IPS-15b (cell line): Measurements from ENCODE around the gene ABHD17A.

Experiments
- H3K27me3 ChIP-seq: one replicate; pipeline ENCODE4 v1.6.1; 2013; ENCODE audit warnings: low read length; ENCODE audit not compliant: control insufficient read depth, insufficient read depth
- H3K36me3 ChIP-seq: one replicate; pipeline ENCODE4 v1.6.1; 2013; ENCODE audit warnings: low read length; ENCODE audit not compliant: control insufficient read depth, insufficient read depth
- H3K4me1 ChIP-seq: one replicate; pipeline ENCODE4 v1.6.1; 2013; ENCODE audit warnings: mild to moderate bottlenecking, low read length; ENCODE audit not compliant: control insufficient read depth, insufficient read depth
- H3K4me3 ChIP-seq: one replicate; pipeline ENCODE4 v1.5.1; 2013; ENCODE audit warnings: low read depth, low read length
- H3K9ac ChIP-seq: one replicate; pipeline ENCODE4 v1.6.1; 2013; ENCODE audit warnings: low read depth, mild to moderate bottlenecking, low read length
- H3K9me3 ChIP-seq: one replicate; pipeline ENCODE4 v1.6.1; 2013; ENCODE audit warnings: mild to moderate bottlenecking, low read length; ENCODE audit not compliant: control insufficient read depth, insufficient read depth

Gene ABHD17A

DNA sequence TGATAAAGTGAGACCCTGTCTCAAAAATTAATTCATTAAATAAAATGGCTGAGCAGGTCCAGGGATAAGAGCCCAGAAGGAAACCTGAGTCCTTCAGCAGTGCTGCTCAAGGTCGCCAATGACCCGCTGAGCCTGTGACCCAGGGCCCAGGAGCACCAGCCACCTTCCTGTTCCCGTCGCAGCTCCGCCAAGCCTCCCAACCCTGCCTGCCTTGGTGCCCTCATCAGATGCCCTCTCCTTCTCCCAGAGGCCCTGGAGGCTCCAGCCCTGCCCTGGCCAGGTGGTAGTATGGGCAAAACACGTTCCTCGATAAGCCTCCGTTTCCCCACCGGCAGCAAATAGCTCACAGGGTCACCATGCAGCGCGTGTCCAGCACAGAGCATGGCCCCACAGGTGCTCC lies 39.7 kb downstream of the ABHD17A start:
- no peaks in the 10 kb centered on the region for H3K36me3 ChIP-seq
- H3K9ac ChIP-seq = no peak overlapping the region
- no peaks in the 10 kb centered on the region for H3K27me3 ChIP-seq
- H3K9me3 ChIP-seq = no peaks in the 10 kb centered on the region
- no peaks in the 10 kb centered on the region for H3K4me1 ChIP-seq
- no peak overlapping the region for H3K4me3 ChIP-seq

DNA sequence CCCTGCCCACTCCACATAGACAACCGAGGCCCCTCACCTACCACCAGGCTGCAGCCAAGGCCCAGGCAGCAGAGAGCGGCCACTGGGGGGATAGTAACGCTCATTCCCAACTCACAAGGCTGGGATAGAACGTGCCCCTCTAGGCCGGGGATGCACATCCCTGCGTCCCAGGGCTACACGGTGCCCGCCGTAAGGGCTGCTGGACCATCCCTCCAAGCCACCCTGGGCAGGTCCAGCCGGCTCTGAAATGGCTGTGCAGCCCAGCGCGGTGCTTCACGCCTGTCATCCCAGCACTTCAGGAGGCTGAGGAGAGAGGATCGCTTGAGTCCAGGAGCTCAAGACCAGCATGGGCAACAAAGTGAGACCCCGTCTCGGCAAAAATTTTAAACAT lies 40.2 kb downstream of the ABHD17A start:
- no peak overlapping the region for H3K9ac ChIP-seq
- H3K36me3 ChIP-seq = no peaks in the 10 kb centered on the region

DNA sequence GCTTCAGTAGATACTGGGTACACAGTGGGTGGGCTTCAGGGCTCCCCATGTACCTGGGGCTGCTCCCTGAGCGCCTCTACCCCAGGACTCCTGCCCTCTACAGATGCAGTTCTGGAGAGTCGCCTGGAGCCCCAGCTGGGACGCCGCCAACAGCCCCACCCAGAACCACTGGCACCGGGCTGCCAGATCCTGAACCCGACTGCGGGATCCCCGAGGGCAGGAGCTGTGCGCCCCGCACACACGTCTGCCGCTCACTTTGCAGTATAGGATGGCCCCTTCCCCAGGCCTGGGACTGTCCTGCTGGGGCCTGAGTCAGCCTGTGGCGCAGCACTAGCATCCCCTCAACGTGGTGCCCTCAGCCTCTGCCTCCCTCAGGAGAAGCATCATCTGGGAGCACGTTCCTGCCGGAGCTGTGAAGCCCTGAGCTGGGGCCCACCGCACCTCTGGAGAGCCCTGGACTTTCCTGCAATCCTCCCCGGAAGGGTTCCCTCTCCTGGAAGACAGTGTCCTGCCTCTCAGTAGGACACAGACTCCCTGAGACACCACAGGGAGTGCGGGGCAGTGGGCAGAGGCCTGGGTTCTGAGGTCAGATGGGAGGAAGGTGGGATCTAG lies 40.7 kb downstream of the ABHD17A start:
- Histone ChIP-seq H3K4me3 (no peak overlapping the region), H3K4me1 (no peaks in the 10 kb centered on the region), H3K27me3 (no peaks in the 10 kb centered on the region), H3K36me3 (peaks cover 3% of the 10 kb centered on the region), H3K9me3 (no peaks in the 10 kb centered on the region), H3K9ac (no peak overlapping the region)

More for the DNA sequence above, 40.2 kb downstream of the ABHD17A start:
- H3K9me3 ChIP-seq = no peaks in the 10 kb centered on the region
- H3K4me1 ChIP-seq = no peaks in the 10 kb centered on the region
- no peak overlapping the region for H3K4me3 ChIP-seq
- H3K27me3 ChIP-seq = no peaks in the 10 kb centered on the region

DNA sequence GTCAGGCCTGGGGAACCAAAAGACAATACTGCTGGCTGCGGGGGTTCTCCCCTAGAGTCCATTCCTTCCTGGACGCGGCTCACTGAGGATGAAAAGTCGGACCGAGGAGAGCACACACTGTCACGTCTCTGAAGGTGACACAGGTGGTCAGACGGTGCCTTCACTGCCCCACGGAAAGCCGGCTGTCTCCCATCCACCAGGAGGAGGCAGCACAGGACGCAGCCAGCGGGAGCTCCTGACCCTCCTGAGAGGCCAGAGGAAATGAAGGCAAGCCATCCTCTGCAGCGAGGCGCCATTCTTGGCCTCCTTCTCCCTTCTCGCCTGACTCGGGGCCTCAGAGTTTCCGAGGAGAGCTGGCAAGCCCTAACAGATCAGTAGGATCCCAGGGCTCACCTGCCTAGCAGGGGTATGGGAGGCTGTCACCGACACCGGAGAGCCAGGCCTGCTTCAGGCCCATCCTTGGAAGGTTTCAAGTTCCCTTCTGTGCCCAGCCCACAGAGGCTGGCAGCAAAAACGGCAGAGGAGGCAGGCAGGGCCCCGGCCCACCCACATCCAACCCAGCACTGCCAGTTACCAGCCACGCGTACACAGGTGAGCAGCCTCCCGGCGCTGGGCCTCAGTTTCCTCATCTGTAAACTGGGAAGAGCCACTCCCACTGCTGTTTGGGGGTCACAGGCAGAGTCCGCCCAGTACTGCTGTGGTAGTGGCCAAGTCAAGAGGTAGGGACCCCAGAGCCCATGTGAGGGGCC lies 41.5 kb downstream of the ABHD17A start:
- Histone ChIP-seq H3K4me1 (no peaks in the 10 kb centered on the region), H3K36me3 (peaks cover 4% of the 10 kb centered on the region), H3K27me3 (no peaks in the 10 kb centered on the region)

DNA sequence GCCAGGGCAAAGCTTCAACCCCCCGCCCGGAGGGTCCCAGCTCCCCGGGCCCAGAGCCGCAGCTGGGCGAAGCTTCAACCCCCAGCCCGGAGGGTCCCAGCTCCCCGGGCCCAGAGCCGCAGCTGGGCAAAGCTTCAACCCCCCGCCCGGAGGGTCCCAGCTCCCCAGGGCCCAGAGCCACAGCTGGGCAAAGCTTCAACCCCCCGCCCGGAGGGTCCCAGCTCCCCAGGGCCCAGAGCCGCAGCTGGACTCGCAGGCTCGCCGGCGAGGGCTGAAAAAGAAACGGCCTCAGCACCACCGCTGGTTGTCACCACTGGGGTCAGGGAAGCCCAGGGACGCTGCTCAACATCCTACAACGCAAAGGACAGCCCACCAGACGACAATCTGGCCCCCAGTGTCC lies 42.2 kb downstream of the ABHD17A start:
- Histone ChIP-seq H3K9me3 (no peaks in the 10 kb centered on the region), H3K36me3 (peaks cover 6% of the 10 kb centered on the region), H3K9ac (no peak overlapping the region), H3K4me1 (no peaks in the 10 kb centered on the region), H3K4me3 (no peak overlapping the region), H3K27me3 (no peaks in the 10 kb centered on the region)

More for the DNA sequence above, 41.5 kb downstream of the ABHD17A start:
- no peak overlapping the region for H3K4me3 ChIP-seq
- no peak overlapping the region for H3K9ac ChIP-seq
- no peaks in the 10 kb centered on the region for H3K9me3 ChIP-seq

DNA sequence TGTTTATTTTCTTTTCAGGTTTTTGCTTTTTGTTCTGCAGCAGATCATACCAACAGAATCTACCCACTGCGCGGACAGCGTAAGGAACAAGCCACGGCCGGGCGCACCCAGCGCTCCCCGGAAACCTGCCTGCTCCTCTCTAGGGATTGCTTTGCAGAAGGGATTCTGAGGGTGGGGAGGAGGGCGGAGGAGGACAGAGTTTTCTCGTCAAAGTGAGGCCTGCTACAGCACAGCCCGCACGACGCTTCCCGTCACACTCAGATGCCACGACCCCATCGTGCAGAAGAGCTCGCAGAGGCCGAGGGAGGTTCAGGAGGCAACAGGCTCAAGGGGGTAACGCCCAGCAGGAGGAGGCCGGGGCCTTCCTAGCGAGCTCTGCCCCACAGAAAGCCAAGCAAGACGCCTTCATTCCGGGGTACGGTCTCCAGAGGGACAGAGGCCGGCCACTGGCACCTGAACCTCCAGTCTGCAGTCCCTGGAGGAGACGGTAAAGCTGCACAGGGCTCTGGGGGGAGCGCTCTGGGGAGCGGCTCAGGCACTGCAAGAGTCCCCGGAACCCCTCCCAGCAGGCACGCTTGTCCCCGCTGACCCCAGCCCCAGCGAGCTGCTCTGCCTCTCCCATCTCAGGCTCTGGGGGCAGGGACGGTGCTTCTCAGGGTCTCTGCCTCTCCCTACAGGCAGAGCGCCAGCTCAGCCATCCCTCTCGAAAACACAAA lies 43.9 kb downstream of the ABHD17A start:
- Histone ChIP-seq H3K27me3 (no peaks in the 10 kb centered on the region), H3K36me3 (peaks cover 6% of the 10 kb centered on the region), H3K9ac (no peak overlapping the region), H3K4me1 (no peaks in the 10 kb centered on the region), H3K4me3 (no peak overlapping the region), H3K9me3 (no peaks in the 10 kb centered on the region)

DNA sequence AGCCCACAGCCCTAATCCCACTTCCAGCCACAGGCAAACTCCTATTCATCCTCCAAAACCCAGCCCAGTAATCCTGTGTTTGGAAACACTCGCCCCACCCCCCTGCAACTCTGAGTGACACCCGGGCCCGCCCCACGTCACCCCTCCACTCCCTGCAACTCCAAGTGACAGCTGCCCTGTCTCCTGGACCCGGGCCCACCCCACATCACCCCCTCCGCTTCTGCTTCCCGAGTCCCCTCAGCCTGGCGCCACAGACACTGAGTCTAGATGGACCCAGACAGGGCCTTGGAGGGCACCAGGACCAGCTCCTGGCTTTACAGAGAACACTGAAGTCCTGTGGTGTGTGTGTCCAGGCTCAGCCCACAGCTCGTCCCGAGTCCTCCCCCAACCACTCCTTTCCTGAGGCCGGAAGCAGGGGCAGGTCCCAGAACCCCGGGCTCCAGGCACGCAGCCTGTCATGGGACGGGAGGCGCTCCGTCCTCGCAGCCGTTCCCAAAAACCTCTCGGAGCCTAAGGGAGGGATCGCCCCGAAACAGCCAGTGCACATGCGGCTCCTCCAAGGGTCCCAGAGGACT lies 44.7 kb downstream of the ABHD17A start:
- H3K27me3 ChIP-seq = no peaks in the 10 kb centered on the region
- H3K9ac ChIP-seq = no peak overlapping the region
- H3K4me1 ChIP-seq = no peaks in the 10 kb centered on the region
- H3K9me3 ChIP-seq = no peaks in the 10 kb centered on the region
- no peak overlapping the region for H3K4me3 ChIP-seq
- peaks cover 6% of the 10 kb centered on the region for H3K36me3 ChIP-seq

DNA sequence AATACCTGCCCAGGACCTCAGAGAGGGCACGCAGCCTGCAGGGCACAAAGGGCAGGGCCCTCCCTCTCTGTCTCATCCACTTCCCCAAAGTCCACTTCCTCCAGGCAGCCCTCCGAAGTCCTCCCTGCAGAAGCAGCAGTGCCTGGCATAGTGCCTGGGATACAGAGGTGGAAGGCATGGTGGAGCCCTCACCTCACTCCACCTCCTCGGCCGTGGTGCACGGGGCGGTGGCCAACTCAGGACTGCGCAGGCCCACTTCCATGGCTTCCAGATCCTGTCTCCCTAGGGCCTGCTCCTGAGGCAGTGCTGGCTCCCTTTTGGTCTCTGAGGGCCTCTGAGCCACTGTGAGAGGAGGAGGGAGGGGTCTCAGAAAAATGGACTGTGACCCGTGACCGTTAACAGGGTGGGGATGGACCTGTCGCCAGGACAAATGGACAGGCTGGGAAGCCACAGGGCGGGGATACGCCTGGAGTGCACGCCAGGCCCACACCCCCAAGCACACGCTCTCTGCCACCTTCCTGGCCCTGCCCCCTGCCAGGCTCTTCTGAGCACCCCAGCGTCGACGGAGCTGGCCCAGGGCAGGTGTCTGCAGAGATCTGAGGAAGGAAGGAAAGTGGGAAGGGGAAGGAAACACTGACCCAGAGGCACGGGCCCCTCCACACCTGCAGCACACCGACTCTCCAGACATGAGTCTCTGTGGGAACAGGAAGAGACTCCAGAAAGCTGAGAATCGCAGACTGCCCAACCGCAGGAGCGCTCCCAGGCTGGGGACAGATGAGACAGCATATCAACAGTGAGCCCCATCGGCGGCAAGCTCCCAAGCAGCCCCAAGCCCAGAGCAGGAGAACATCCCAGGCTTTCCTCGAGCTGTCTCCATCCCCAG lies 45.4 kb downstream of the ABHD17A start:
- H3K9ac ChIP-seq = no peak overlapping the region
- no peaks in the 10 kb centered on the region for H3K9me3 ChIP-seq
- no peaks in the 10 kb centered on the region for H3K4me1 ChIP-seq
- no peak overlapping the region for H3K4me3 ChIP-seq
- H3K27me3 ChIP-seq = no peaks in the 10 kb centered on the region
- H3K36me3 ChIP-seq = peaks cover 6% of the 10 kb centered on the region

DNA sequence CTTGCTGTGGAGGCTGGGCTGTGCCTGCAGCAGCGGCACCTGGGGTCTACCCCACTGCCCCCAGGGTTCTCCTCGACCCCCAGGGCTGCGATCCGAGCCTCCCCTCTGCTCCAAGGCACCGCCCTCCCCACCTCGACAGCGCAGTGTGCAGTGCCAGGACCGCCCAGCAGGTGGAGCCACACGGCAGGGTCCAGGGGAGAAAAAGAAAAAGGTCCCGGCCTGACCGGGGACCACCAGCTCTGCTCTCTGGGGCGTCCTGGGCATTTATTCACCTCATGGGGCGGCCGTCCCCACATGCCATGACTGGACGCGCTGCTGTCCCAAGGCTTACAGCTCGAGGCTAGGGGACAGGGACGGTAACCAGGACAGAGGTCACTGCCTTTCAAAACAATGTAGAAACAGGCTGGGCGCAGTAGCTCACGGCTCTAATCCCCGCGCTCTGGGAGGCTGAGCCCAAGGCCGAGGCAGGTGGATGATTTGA lies 47.6 kb downstream of the ABHD17A start:
- H3K9me3 ChIP-seq = no peaks in the 10 kb centered on the region
- H3K27me3 ChIP-seq = no peaks in the 10 kb centered on the region
- peaks cover 9% of the 10 kb centered on the region for H3K36me3 ChIP-seq
- H3K4me3 ChIP-seq = no peak overlapping the region
- no peaks in the 10 kb centered on the region for H3K4me1 ChIP-seq
- H3K9ac ChIP-seq = no peak overlapping the region

DNA sequence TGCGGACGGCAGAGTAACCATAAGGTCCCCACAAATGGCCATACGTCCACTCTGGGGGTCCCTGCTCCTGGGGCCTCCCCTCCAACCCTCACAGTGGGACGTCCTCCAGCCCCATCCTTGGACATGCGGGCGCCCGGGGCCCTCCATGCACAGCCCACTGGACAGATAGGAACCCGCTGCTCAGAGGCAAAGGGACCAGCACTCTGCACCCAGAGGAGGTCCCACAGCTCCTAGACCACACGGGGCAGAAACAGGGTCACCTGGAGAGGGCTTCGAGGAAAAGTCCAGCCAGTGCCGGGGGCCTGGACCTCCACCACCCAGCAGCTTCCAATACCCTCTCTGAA lies 48.1 kb downstream of the ABHD17A start:
- H3K27me3 ChIP-seq = no peaks in the 10 kb centered on the region
- no peaks in the 10 kb centered on the region for H3K9me3 ChIP-seq
- H3K36me3 ChIP-seq = peaks cover 9% of the 10 kb centered on the region
- H3K4me3 ChIP-seq = no peak overlapping the region
- no peaks in the 10 kb centered on the region for H3K4me1 ChIP-seq
- H3K9ac ChIP-seq = no peak overlapping the region
